CD4-positive, alpha-beta memory T cell (primary cell): Measurements from ENCODE around the gene PPP2R2B. TPM values are rescaled to one million over a fixed set of nuclear protein-coding genes. Genes with fewer than 3 reads are reported as not detected.

ENCODE experiments used
- CTCF ChIA-PET: fragments of 350-600 bp; sonication (Branson Sonifier 250); formaldehyde crosslinking; loops from one replicate; lab custom pipeline; 2021; ENCODE audit warnings: inconsistent platforms; ENCODE audit not compliant: partially characterized antibody; lab: Charles Lee
- POLR2A ChIA-PET: fragments of 350-600 bp; sonication (Branson Sonifier 250); formaldehyde crosslinking; loops from one replicate; lab custom pipeline; 2021; ENCODE audit not compliant: partially characterized antibody; lab: Charles Lee
- DNase-seq, 5 donors: peaks; one replicate each; pipeline versions ENCODE4 v3.0.0 to v3.0.0-alpha.2; 2020 to 2022; ENCODE audit warnings: mixed read lengths in 1 of 5
- H3K27ac ChIP-seq: one replicate; pipeline ENCODE4 v1.7.0; 2013; ENCODE audit warnings: low read depth, low read length
- H3K27me3 ChIP-seq: 2 replicates; pipeline ENCODE4 v1.7.0; 2013; ENCODE audit warnings: mild to moderate bottlenecking, low read length, moderate library complexity; ENCODE audit not compliant: insufficient read depth
- H3K36me3 ChIP-seq: 2 replicates; pipeline ENCODE4 v1.7.0; 2013; ENCODE audit warnings: mild to moderate bottlenecking, low read length, moderate library complexity; ENCODE audit not compliant: insufficient read depth
- H3K4me1 ChIP-seq: 2 replicates; pipeline ENCODE4 v1.7.0; 2013; ENCODE audit warnings: mild to moderate bottlenecking, low read length, moderate library complexity; ENCODE audit not compliant: insufficient read depth
- H3K4me3 ChIP-seq, 2 donors: one replicate each; pipeline ENCODE4 v1.7.0; 2013; ENCODE audit warnings: low read length in 2 of 2, mild to moderate bottlenecking in 1 of 2
- H3K9me3 ChIP-seq, 2 donors: one replicate each; pipeline ENCODE4 v1.7.0; 2013; ENCODE audit warnings: low read length in 2 of 2, control low read depth in 1 of 2; ENCODE audit not compliant: control insufficient read depth in 1 of 2
- H3K27ac Mint-ChIP-seq, 7 donors: one replicate each; pipeline ENCODE4 v1.8.0; 2020 to 2021; ENCODE audit warnings: mixed read lengths in 7 of 7, mild to moderate bottlenecking in 6 of 7, inconsistent platforms in 3 of 7, moderate library complexity in 3 of 7
- H3K27me3 Mint-ChIP-seq, 2 donors: one replicate each; pipeline ENCODE4 v1.8.0; 2020 to 2021; ENCODE audit warnings: mixed read lengths in 2 of 2
- H3K36me3 Mint-ChIP-seq, 2 donors: one replicate each; pipeline ENCODE4 v1.8.0; 2020 to 2021; ENCODE audit warnings: mixed read lengths in 2 of 2, inconsistent platforms in 1 of 2, mild to moderate bottlenecking in 1 of 2
- H3K4me1 Mint-ChIP-seq, 4 donors: one replicate each; pipeline ENCODE4 v1.8.0; 2020 to 2021; ENCODE audit warnings: mixed read lengths in 4 of 4, mild to moderate bottlenecking in 1 of 4
- H3K4me3 Mint-ChIP-seq, 8 donors: one replicate each; pipeline ENCODE4 v1.8.0; 2020 to 2021; ENCODE audit warnings: mixed read lengths in 8 of 8, mild to moderate bottlenecking in 7 of 8, moderate library complexity in 6 of 8, inconsistent platforms in 3 of 8
- H3K9me3 Mint-ChIP-seq, 8 donors: one replicate each; pipeline ENCODE4 v1.8.0; 2020 to 2021; ENCODE audit warnings: mixed read lengths in 8 of 8, mild to moderate bottlenecking in 5 of 8, inconsistent platforms in 3 of 8, moderate library complexity in 1 of 8
- intact Hi-C: fragments of 100-400 bp; cut with micrococcal nuclease; formaldehyde crosslinking; loops from one replicate; pipeline ENCODE4 v1.15.1; 2023
- polyA plus RNA-seq, 2 donors: library from polyadenylated mRNA; unstranded; fragments of 300-500 nt; fragmentation: Illumina TruSeq; gene quantifications; one replicate each; pipeline ENCODE4 v1.2.3, GENCODE V29; 2021
- total RNA-seq, 2 experiments: library from RNA; stranded (reverse); gene quantifications; one replicate each; pipeline ENCODE4 v1.2.3, GENCODE V29; 2021

The PPP2R2B gene
- total and polyA plus RNA-seq, 4 experiments from 2014 or later = 3.1 to 13.0 (median 6.7) TPM

GRCh38 chr5:146851133-146851532 is 27.4 kb downstream of the PPP2R2B start:
- POLR2A ChIA-PET = no interaction called here
- H3K36me3 ChIP-seq = no peaks in the 10 kb centered on the region
- CTCF ChIA-PET = no interaction called here
- no peak overlapping the region for H3K27ac Mint-ChIP-seq
- DNase-seq = no peak
- no peaks in the 10 kb centered on the region for H3K9me3 Mint-ChIP-seq
- peaks cover 0 to 6% (median 2%) of the 10 kb centered on the region in 4 donors for H3K4me1 Mint-ChIP-seq
- H3K27me3 Mint-ChIP-seq = no peaks in the 10 kb centered on the region
- H3K4me1 ChIP-seq = no peaks in the 10 kb centered on the region
- H3K27ac ChIP-seq = no peak overlapping the region
- no peaks in the 10 kb centered on the region for H3K36me3 Mint-ChIP-seq
- H3K27me3 ChIP-seq = no peaks in the 10 kb centered on the region
- intact Hi-C loops = no loop called here
- no peaks in the 10 kb centered on the region for H3K9me3 ChIP-seq
- no peak overlapping the region for H3K4me3 ChIP-seq
- no peak overlapping the region for H3K4me3 Mint-ChIP-seq

- no peak for DNase-seq
- H3K4me1 ChIP-seq = no peaks in the 10 kb centered on the region
- ChIA-PET CTCF (no interaction called here), POLR2A (no interaction called here)
- H3K27ac Mint-ChIP-seq = no peak overlapping the region
- H3K9me3 ChIP-seq = no peaks in the 10 kb centered on the region
- H3K36me3 ChIP-seq = no peaks in the 10 kb centered on the region
- H3K4me3 ChIP-seq = no peak overlapping the region
- no peaks in the 10 kb centered on the region for H3K36me3 Mint-ChIP-seq
- intact Hi-C loops = no loop called here
- H3K4me3 Mint-ChIP-seq = peak overlapping the region in 1 of 8 donors; percentile 16
- no peaks in the 10 kb centered on the region for H3K27me3 ChIP-seq
- H3K27ac ChIP-seq = no peak overlapping the region
- H3K27me3 Mint-ChIP-seq = no peaks in the 10 kb centered on the region
- H3K9me3 Mint-ChIP-seq = peaks cover 0 to 2% (median 0%) of the 10 kb centered on the region in 8 donors
- H3K4me1 Mint-ChIP-seq = peaks cover 0 to 7% (median 2%) of the 10 kb centered on the region in 4 donors
Measured at GRCh38 chr5:146849694-146850303, 28.8 kb downstream of the PPP2R2B start.

- intact Hi-C loops = no loop called here
- Histone ChIP-seq H3K27me3 (no peaks in the 10 kb centered on the region), H3K27ac (no peak overlapping the region), H3K4me3 (no peak overlapping the region), H3K9me3 (no peaks in the 10 kb centered on the region), H3K4me1 (no peaks in the 10 kb centered on the region), H3K36me3 (no peaks in the 10 kb centered on the region)
- Mint-ChIP-seq H3K4me1 (peaks cover 0 to 7% (median 0%) of the 10 kb centered on the region in 4 donors), H3K27ac (no peak overlapping the region), H3K27me3 (no peaks in the 10 kb centered on the region), H3K9me3 (peaks cover 0 to 2% (median 0%) of the 10 kb centered on the region in 8 donors), H3K4me3 (no peak overlapping the region), H3K36me3 (no peaks in the 10 kb centered on the region)
- no peak for DNase-seq
- ChIA-PET POLR2A (no interaction called here), CTCF (no interaction called here)
Measured at GRCh38 chr5:146848133-146848532, 30.4 kb downstream of the PPP2R2B start.

GRCh38 chr5:146840016-146840415 is 38.5 kb downstream of the PPP2R2B start:
- Mint-ChIP-seq H3K27ac (no peak overlapping the region), H3K4me1 (peaks cover 0 to 3% (median 1%) of the 10 kb centered on the region in 4 donors), H3K27me3 (no peaks in the 10 kb centered on the region), H3K4me3 (no peak overlapping the region), H3K36me3 (peaks cover 0 to 12% of the 10 kb centered on the region in 2 donors), H3K9me3 (peaks cover 4 to 13% (median 8%) of the 10 kb centered on the region in 8 donors)
- CTCF ChIA-PET = no interaction called here
- POLR2A ChIA-PET = no interaction called here
- Histone ChIP-seq H3K27me3 (no peaks in the 10 kb centered on the region), H3K27ac (no peak overlapping the region), H3K4me3 (no peak overlapping the region), H3K9me3 (no peaks in the 10 kb centered on the region), H3K4me1 (no peaks in the 10 kb centered on the region), H3K36me3 (no peaks in the 10 kb centered on the region)
- intact Hi-C loops = no loop called here
- DNase-seq = no peak

- Histone ChIP-seq H3K27me3 (no peaks in the 10 kb centered on the region), H3K36me3 (no peaks in the 10 kb centered on the region), H3K9me3 (no peaks in the 10 kb centered on the region), H3K4me1 (no peaks in the 10 kb centered on the region), H3K27ac (no peak overlapping the region), H3K4me3 (no peak overlapping the region)
- CTCF ChIA-PET = no interaction called here
- no peak overlapping the region for H3K4me3 Mint-ChIP-seq
- no peak for DNase-seq
- H3K27ac Mint-ChIP-seq = peak overlapping the region in 1 of 7 donors; percentile 30
- H3K4me1 Mint-ChIP-seq = peaks cover 0 to 2% (median 0%) of the 10 kb centered on the region in 4 donors
- POLR2A ChIA-PET = no interaction called here
- peaks cover 3 to 11% (median 7%) of the 10 kb centered on the region in 8 donors for H3K9me3 Mint-ChIP-seq
- no peaks in the 10 kb centered on the region for H3K27me3 Mint-ChIP-seq
- intact Hi-C loops = no loop called here
- H3K36me3 Mint-ChIP-seq = peaks cover 0 to 11% of the 10 kb centered on the region in 2 donors
Measured at GRCh38 chr5:146836226-146836842, 42.2 kb downstream of the PPP2R2B start.

- intact Hi-C loops = no loop called here
- no peak for DNase-seq
- POLR2A ChIA-PET = no interaction called here
- H3K36me3 ChIP-seq = no peaks in the 10 kb centered on the region
- H3K27me3 ChIP-seq = no peaks in the 10 kb centered on the region
- H3K4me1 ChIP-seq = no peaks in the 10 kb centered on the region
- no peaks in the 10 kb centered on the region for H3K9me3 ChIP-seq
- H3K36me3 Mint-ChIP-seq = no peaks in the 10 kb centered on the region
- no peak overlapping the region for H3K4me3 ChIP-seq
- H3K9me3 Mint-ChIP-seq = peaks cover 0 to 2% (median 0%) of the 10 kb centered on the region in 8 donors
- no peak overlapping the region for H3K27ac ChIP-seq
- CTCF ChIA-PET = no interaction called here
- no peaks in the 10 kb centered on the region for H3K4me1 Mint-ChIP-seq
- no peaks in the 10 kb centered on the region for H3K27me3 Mint-ChIP-seq
- no peak overlapping the region for H3K27ac Mint-ChIP-seq
- H3K4me3 Mint-ChIP-seq = no peak overlapping the region
Measured at GRCh38 chr5:146832985-146833732, 45.4 kb downstream of the PPP2R2B start.

- no peak overlapping the region for H3K4me3 ChIP-seq
- no peak for DNase-seq
Measured at GRCh38 chr5:146828385-146828784, 50.2 kb downstream of the PPP2R2B start.

More at GRCh38 chr5:146828385-146828784, 50.2 kb downstream of the PPP2R2B start:
- POLR2A ChIA-PET = no interaction called here
- H3K9me3 ChIP-seq = no peaks in the 10 kb centered on the region
- CTCF ChIA-PET = no interaction called here
- H3K4me3 Mint-ChIP-seq = no peak overlapping the region
- no peaks in the 10 kb centered on the region for H3K27me3 ChIP-seq
- no peaks in the 10 kb centered on the region for H3K36me3 ChIP-seq
- no peaks in the 10 kb centered on the region for H3K27me3 Mint-ChIP-seq
- intact Hi-C loops = no loop called here
- no peak overlapping the region for H3K27ac Mint-ChIP-seq
- H3K27ac ChIP-seq = no peak overlapping the region
- H3K36me3 Mint-ChIP-seq = no peaks in the 10 kb centered on the region
- H3K4me1 Mint-ChIP-seq = no peaks in the 10 kb centered on the region
- peaks cover 0 to 1% (median 0%) of the 10 kb centered on the region in 8 donors for H3K9me3 Mint-ChIP-seq
- H3K4me1 ChIP-seq = no peaks in the 10 kb centered on the region
